HFFc6 (cell line): ENCODE results near the gene SYT7. TPM values are rescaled to one million over a fixed set of nuclear protein-coding genes. Genes with fewer than 3 reads are reported as not detected.

ENCODE experiments used
- DNase-seq: peaks from one replicate; pipeline ENCODE4 v3.0.0-alpha.2; 2018
- H3K27ac Mint-ChIP-seq: 2 replicates; pipeline ENCODE4 v1.8.0; 2020; ENCODE audit warnings: mild to moderate bottlenecking, mixed read lengths
- H3K27me3 Mint-ChIP-seq: 2 replicates; pipeline ENCODE4 v1.8.0; 2021; ENCODE audit warnings: mild to moderate bottlenecking, moderate library complexity, mixed read lengths; ENCODE audit not compliant: insufficient read depth
- H3K36me3 Mint-ChIP-seq: 2 replicates; pipeline ENCODE4 v1.8.0; 2021; ENCODE audit warnings: low read depth, mixed read lengths
- H3K4me1 Mint-ChIP-seq: 2 replicates; pipeline ENCODE4 v1.8.0; 2020; ENCODE audit warnings: low read depth, mixed read lengths
- H3K4me3 Mint-ChIP-seq: 2 replicates; pipeline ENCODE4 v1.8.0; 2020; ENCODE audit warnings: mild to moderate bottlenecking, moderate library complexity, mixed read lengths
- H3K9me3 Mint-ChIP-seq: 2 replicates; pipeline ENCODE4 v1.8.0; 2020; ENCODE audit warnings: mild to moderate bottlenecking, mixed read lengths
- CTCF ChIP-seq: fragments of 200-600 bp; sonication (generic); IDR thresholded peaks from 2 replicates; pipeline ENCODE4 v1.5.0; 2021; ENCODE audit warnings: antibody characterized with exemption, mild to moderate bottlenecking
- total RNA-seq, 6 experiments: library from RNA; stranded (reverse); fragmentation: NEBNext Ultra II Directional; extraction: Animal tissue kit (Norgen Biotek cat#: 25700); gene quantifications; 2 replicates in 1 of 6; 3 replicates in 5 of 6; pipeline ENCODE4 v1.2.3, GENCODE V29; 2021

The SYT7 gene
- total RNA-seq, 6 experiments from 2014 or later, result 0.05 to 0.21 (median 0.11) TPM; not detected in 3

- H3K4me3 Mint-ChIP-seq, result no peak overlapping the region
- no peaks in the 10 kb centered on the region for H3K9me3 Mint-ChIP-seq
- TF ChIP-seq CTCF, result no peak
- H3K27me3 Mint-ChIP-seq, result peaks cover 52% of the 10 kb centered on the region
- peaks cover 6% of the 10 kb centered on the region for H3K4me1 Mint-ChIP-seq
- no peaks in the 10 kb centered on the region for H3K36me3 Mint-ChIP-seq
- H3K27ac Mint-ChIP-seq, result no peak overlapping the region
- DNase-seq, result no peak
Measured at GRCh38 chr11:61585115-61585514, 4.2 kb upstream of the SYT7 start.

- H3K9me3 Mint-ChIP-seq, result no peaks in the 10 kb centered on the region
- H3K27me3 Mint-ChIP-seq, result peaks cover 62% of the 10 kb centered on the region
- H3K4me1 Mint-ChIP-seq, result no peaks in the 10 kb centered on the region
- no peaks in the 10 kb centered on the region for H3K36me3 Mint-ChIP-seq
- no peak overlapping the region for H3K27ac Mint-ChIP-seq
- no peak for DNase-seq
- peak overlapping the region; percentile 67 for H3K4me3 Mint-ChIP-seq
- TF ChIP-seq CTCF, result no peak
Measured at GRCh38 chr11:61581931-61582330, 1.1 kb upstream of the SYT7 start.

GRCh38 chr11:61580271-61580888, 496 bp downstream of the SYT7 start:
- Mint-ChIP-seq H3K9me3 (no peaks in the 10 kb centered on the region), H3K27ac (no peak overlapping the region)

GRCh38 chr11:61579676-61580270, 1.1 kb downstream of the SYT7 start:
- DNase-seq, result no peak
- Mint-ChIP-seq H3K27me3 (peaks cover 55% of the 10 kb centered on the region), H3K36me3 (no peaks in the 10 kb centered on the region), H3K4me3 (peak overlapping the region; percentile 50), H3K27ac (no peak overlapping the region), H3K9me3 (no peaks in the 10 kb centered on the region), H3K4me1 (no peaks in the 10 kb centered on the region)
- TF ChIP-seq CTCF, result no peak

More at GRCh38 chr11:61580271-61580888, 496 bp downstream of the SYT7 start:
- TF ChIP-seq CTCF, result peak; percentile 18; the same call in 1 of the 2 replicates
- no peaks in the 10 kb centered on the region for H3K36me3 Mint-ChIP-seq
- no peaks in the 10 kb centered on the region for H3K4me1 Mint-ChIP-seq
- DNase-seq, result no peak
- peak overlapping the region; percentile 50 for H3K4me3 Mint-ChIP-seq
- H3K27me3 Mint-ChIP-seq, result peaks cover 56% of the 10 kb centered on the region

- DNase-seq, result no peak
- H3K4me3 Mint-ChIP-seq, result no peak overlapping the region
- peak; percentile 45 for TF ChIP-seq CTCF
- peaks cover 55% of the 10 kb centered on the region for H3K27me3 Mint-ChIP-seq
- no peak overlapping the region for H3K27ac Mint-ChIP-seq
- no peaks in the 10 kb centered on the region for H3K36me3 Mint-ChIP-seq
- no peaks in the 10 kb centered on the region for H3K4me1 Mint-ChIP-seq
- no peaks in the 10 kb centered on the region for H3K9me3 Mint-ChIP-seq
Measured at GRCh38 chr11:61578819-61579675, 1.8 kb downstream of the SYT7 start.
